Natural killer cell (primary cell): Measurements from ENCODE around the gene RXRA. TPM values are rescaled to one million over a fixed set of nuclear protein-coding genes. Genes with fewer than 3 reads are reported as not detected.

Experiments
- ATAC-seq, 3 donors: fragments of 150-1000 bp in 2 of 3; fragments of 200-7000 bp in 1 of 3; cut with Tn5 transposase; 1 replicate in 1 of 3; 2 replicates in 2 of 3; pipeline ENCODE4 v1.10.0; 2021; ENCODE audit warnings: mild to moderate bottlenecking in 2 of 3, moderate library complexity in 2 of 3
- DNase-seq, 2 donors: peaks; one replicate each; pipeline versions ENCODE4 v3.0.0 to v3.0.0-alpha.2; 2013 to 2021; ENCODE audit warnings: mixed read lengths in 1 of 2
- H3K27ac ChIP-seq: one replicate; pipeline ENCODE4 v1.5.1; 2013; ENCODE audit warnings: mild to moderate bottlenecking, low read length
- H3K27me3 ChIP-seq: one replicate; pipeline ENCODE4 v1.6.1; 2013; ENCODE audit warnings: low read length; ENCODE audit not compliant: control insufficient read depth, insufficient read depth
- H3K36me3 ChIP-seq: one replicate; pipeline ENCODE4 v1.6.1; 2013; ENCODE audit warnings: low read length; ENCODE audit not compliant: control insufficient read depth, insufficient read depth
- H3K4me1 ChIP-seq: one replicate; pipeline ENCODE4 v1.6.1; 2013; ENCODE audit warnings: low read length; ENCODE audit not compliant: control insufficient read depth, insufficient read depth
- H3K4me3 ChIP-seq: one replicate; pipeline ENCODE4 v1.5.1; 2013; ENCODE audit warnings: low read length
- H3K9me3 ChIP-seq: one replicate; pipeline ENCODE4 v1.6.1; 2013; ENCODE audit warnings: low read length; ENCODE audit not compliant: control insufficient read depth, insufficient read depth
- H3K27ac Mint-ChIP-seq, 2 donors: one replicate each; pipeline ENCODE4 v1.8.0; 2022; ENCODE audit warnings: mild to moderate bottlenecking in 2 of 2, mixed read lengths in 2 of 2, moderate library complexity in 1 of 2
- H3K27me3 Mint-ChIP-seq, 2 donors: one replicate each; pipeline ENCODE4 v1.8.0; 2022; ENCODE audit warnings: low read depth in 2 of 2, mixed read lengths in 2 of 2
- H3K36me3 Mint-ChIP-seq: one replicate; pipeline ENCODE4 v1.8.0; 2022; ENCODE audit warnings: mixed read lengths
- H3K4me1 Mint-ChIP-seq, 2 donors: one replicate each; pipeline ENCODE4 v1.8.0; 2022; ENCODE audit warnings: mixed read lengths in 2 of 2
- H3K4me3 Mint-ChIP-seq: one replicate; pipeline ENCODE4 v1.8.0; 2022; ENCODE audit warnings: mild to moderate bottlenecking, moderate library complexity, mixed read lengths
- H3K9me3 Mint-ChIP-seq, 2 donors: one replicate each; pipeline ENCODE4 v1.8.0; 2022; ENCODE audit warnings: mixed read lengths in 2 of 2
- CTCF ChIP-seq: fragments of 200-600 bp; IDR thresholded peaks from one replicate; pipeline ENCODE4 v1.8.0; 2022; ENCODE audit warnings: antibody characterized with exemption
- WGBS: methylation state at CpG from one replicate; pipeline ENCODE4 v1.1.7; 2013; ENCODE audit warnings: missing lambda C conversion rate; ENCODE audit not compliant: insufficient coverage; 5-methylcytosine and 5-hydroxymethylcytosine counted together
- intact Hi-C: fragments of 100-400 bp; cut with micrococcal nuclease; formaldehyde crosslinking; loops from one replicate; pipeline ENCODE4 v1.14.2; 2022
- total RNA-seq, 4 donors: library from RNA; stranded (reverse); fragments of 120-200 nt in 1 of 4; gene quantifications; one replicate each; pipeline versions ENCODE4 v1.2.3 to v1.2.4, GENCODE V29; 2013 to 2022

The RXRA gene
- total RNA-seq, 3 donors from 2014 or later (not counting 1 experiment from before 2014, with no cell fraction given) = 30.9 to 64.1 (median 42.2) TPM

GRCh38 chr9:134335486-134336220 lies 9.4 kb downstream of the RXRA start:
- H3K9me3 ChIP-seq = no peaks in the 10 kb centered on the region

GRCh38 chr9:134336228-134336627 lies 10.0 kb downstream of the RXRA start:
- Mint-ChIP-seq H3K4me1 (peaks cover 0 to 24% of the 10 kb centered on the region in 2 donors), H3K4me3 (no peak overlapping the region), H3K36me3 (no peaks in the 10 kb centered on the region), H3K27ac (no peak overlapping the region), H3K27me3 (no peaks in the 10 kb centered on the region), H3K9me3 (no peaks in the 10 kb centered on the region)
- ATAC-seq (no peak), DNase-seq (no peak)
- intact Hi-C loops = no loop called here
- Histone ChIP-seq H3K36me3 (no peaks in the 10 kb centered on the region), H3K4me3 (no peak overlapping the region), H3K9me3 (no peaks in the 10 kb centered on the region), H3K4me1 (peaks cover 31% of the 10 kb centered on the region), H3K27me3 (no peaks in the 10 kb centered on the region), H3K27ac (no peak overlapping the region)
- TF ChIP-seq CTCF = no peak
- WGBS = 90% methylated on average over 12 of the region's 12 CpGs

More at GRCh38 chr9:134335486-134336220, 9.4 kb downstream of the RXRA start:
- no peaks in the 10 kb centered on the region for H3K9me3 Mint-ChIP-seq
- no peak for DNase-seq
- intact Hi-C loops = no loop called here
- no peak overlapping the region for H3K27ac ChIP-seq
- no peaks in the 10 kb centered on the region for H3K27me3 ChIP-seq
- peaks cover 26% of the 10 kb centered on the region for H3K4me1 ChIP-seq
- H3K27ac Mint-ChIP-seq = no peak overlapping the region
- no peak overlapping the region for H3K4me3 ChIP-seq
- no peak overlapping the region for H3K4me3 Mint-ChIP-seq
- H3K4me1 Mint-ChIP-seq = peaks cover 0 to 21% of the 10 kb centered on the region in 2 donors
- WGBS = 80% methylated on average over 17 of the region's 20 CpGs
- TF ChIP-seq CTCF = no peak
- ATAC-seq = no peak
- no peaks in the 10 kb centered on the region for H3K36me3 ChIP-seq
- H3K36me3 Mint-ChIP-seq = no peaks in the 10 kb centered on the region
- H3K27me3 Mint-ChIP-seq = no peaks in the 10 kb centered on the region

GRCh38 chr9:134336924-134337323 lies 10.7 kb downstream of the RXRA start:
- DNase-seq (no peak), ATAC-seq (no peak)
- no peak for TF ChIP-seq CTCF
- H3K4me3 Mint-ChIP-seq = no peak overlapping the region
- intact Hi-C loops = no loop called here
- no peak overlapping the region for H3K27ac Mint-ChIP-seq
- Histone ChIP-seq H3K9me3 (no peaks in the 10 kb centered on the region), H3K36me3 (no peaks in the 10 kb centered on the region), H3K4me3 (no peak overlapping the region), H3K27me3 (no peaks in the 10 kb centered on the region), H3K4me1 (peaks cover 37% of the 10 kb centered on the region), H3K27ac (no peak overlapping the region)
- H3K4me1 Mint-ChIP-seq = peaks cover 0 to 24% of the 10 kb centered on the region in 2 donors
- H3K27me3 Mint-ChIP-seq = no peaks in the 10 kb centered on the region
- 88% methylated on average over 8 of the region's 8 CpGs for WGBS
- no peaks in the 10 kb centered on the region for H3K36me3 Mint-ChIP-seq
- no peaks in the 10 kb centered on the region for H3K9me3 Mint-ChIP-seq

GRCh38 chr9:134337469-134337868 lies 11.2 kb downstream of the RXRA start:
- H3K27ac ChIP-seq = no peak overlapping the region
- no peaks in the 10 kb centered on the region for H3K9me3 ChIP-seq
- H3K36me3 ChIP-seq = no peaks in the 10 kb centered on the region
- WGBS = 88% methylated on average over 13 of the region's 13 CpGs
- Mint-ChIP-seq H3K36me3 (no peaks in the 10 kb centered on the region), H3K9me3 (no peaks in the 10 kb centered on the region), H3K27ac (no peak overlapping the region), H3K4me1 (peaks cover 3 to 29% of the 10 kb centered on the region in 2 donors), H3K4me3 (no peak overlapping the region), H3K27me3 (no peaks in the 10 kb centered on the region)
- no peak overlapping the region for H3K4me3 ChIP-seq
- TF ChIP-seq CTCF = no peak
- no peak for DNase-seq
- H3K4me1 ChIP-seq = peaks cover 43% of the 10 kb centered on the region
- ATAC-seq = no peak
- intact Hi-C loops = no loop called here
- no peaks in the 10 kb centered on the region for H3K27me3 ChIP-seq
